T-helper 1 cell (primary cell): ENCODE data around the gene MAFF.

ENCODE experiments used
- DNase-seq, 5 donors: peaks; one replicate each; pipeline ENCODE4 v3.0.0-alpha.2; 2012 to 2020

Gene MAFF

GRCh38 chr22:38250643-38251340, 49.0 kb downstream of the MAFF start:
- DNase-seq, result no peak

GRCh38 chr22:38251341-38251692, 49.5 kb downstream of the MAFF start:
- DNase-seq, result no peak

GRCh38 chr22:38255697-38256096, 53.9 kb downstream of the MAFF start:
- no peak for DNase-seq

GRCh38 chr22:38257181-38257580, 55.4 kb downstream of the MAFF start:
- DNase-seq, result no peak

GRCh38 chr22:38257650-38258250, 56.0 kb downstream of the MAFF start:
- no peak for DNase-seq

- no peak for DNase-seq
These were observed 57.1 kb downstream of the MAFF start for GRCh38 chr22:38258895-38259294.

- DNase-seq, result no peak
These were observed 57.6 kb downstream of the MAFF start for GRCh38 chr22:38259370-38259769.

- no peak for DNase-seq
These were observed 59.2 kb downstream of the MAFF start for GRCh38 chr22:38260761-38261681.

GRCh38 chr22:38262051-38262795, 60.4 kb downstream of the MAFF start:
- DNase-seq, result peak in 3 of 5 donors; percentile 22 to 35 (median 28)

GRCh38 chr22:38264322-38264843, 62.6 kb downstream of the MAFF start:
- DNase-seq, result no peak
